Measurements from ENCODE around the gene KRT86. TPM values are rescaled to one million over a fixed set of nuclear protein-coding genes. Genes with fewer than 3 reads are reported as not detected.

Gene KRT86
- polyA plus RNA-seq, 1 donor (not counting 4 experiments of a cell fraction or from before 2014, with no cell fraction given): not detected

DNA sequence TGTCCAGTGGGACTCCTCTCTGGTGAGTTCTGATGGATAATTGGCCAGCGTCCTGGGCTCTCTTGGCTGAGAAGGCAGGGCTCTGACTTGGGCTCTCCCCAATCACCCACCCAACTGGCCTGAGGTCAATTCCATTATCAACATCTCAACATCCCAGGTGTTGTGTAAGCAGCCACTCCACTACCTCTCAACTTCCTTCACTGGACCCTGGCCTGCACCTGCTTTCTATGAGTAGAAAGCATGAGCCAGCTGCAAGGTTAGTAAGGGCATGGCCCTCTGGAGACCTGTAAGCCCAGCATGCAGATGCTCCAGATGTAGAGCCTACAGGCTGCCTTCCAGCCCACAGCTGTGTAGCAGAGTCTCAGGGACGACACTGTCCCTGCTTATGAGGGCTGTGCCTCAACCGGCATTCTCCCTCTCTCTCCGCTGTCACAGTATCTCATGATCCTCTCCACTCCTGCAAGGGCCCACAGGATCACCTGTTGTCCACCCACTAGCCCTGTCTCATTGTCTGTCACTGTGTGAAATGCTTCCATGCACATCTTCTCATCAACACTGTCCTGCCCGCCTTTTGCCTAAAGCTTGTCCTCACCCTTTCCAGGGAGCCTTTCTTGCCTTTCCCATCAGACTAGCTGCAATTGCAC, 22.2 kb downstream of the KRT86 start:
- DNase-seq (ENCODE audit: low read depth, low spot score): no peak
- dilution Hi-C loops (cut with MboI; ENCODE audit: extremely low pct_ligation_motif_present, low sequenced_read_pairs): no loop called here
- no peaks in the 10 kb centered on the region for H3K9me3 ChIP-seq (ENCODE audit: control insufficient read depth, low read depth, low read length)
- no peaks in the 10 kb centered on the region for H3K79me2 ChIP-seq (ENCODE audit: control insufficient read depth, insufficient read depth, low read length)
- TF ChIP-seq, protein P1, sequence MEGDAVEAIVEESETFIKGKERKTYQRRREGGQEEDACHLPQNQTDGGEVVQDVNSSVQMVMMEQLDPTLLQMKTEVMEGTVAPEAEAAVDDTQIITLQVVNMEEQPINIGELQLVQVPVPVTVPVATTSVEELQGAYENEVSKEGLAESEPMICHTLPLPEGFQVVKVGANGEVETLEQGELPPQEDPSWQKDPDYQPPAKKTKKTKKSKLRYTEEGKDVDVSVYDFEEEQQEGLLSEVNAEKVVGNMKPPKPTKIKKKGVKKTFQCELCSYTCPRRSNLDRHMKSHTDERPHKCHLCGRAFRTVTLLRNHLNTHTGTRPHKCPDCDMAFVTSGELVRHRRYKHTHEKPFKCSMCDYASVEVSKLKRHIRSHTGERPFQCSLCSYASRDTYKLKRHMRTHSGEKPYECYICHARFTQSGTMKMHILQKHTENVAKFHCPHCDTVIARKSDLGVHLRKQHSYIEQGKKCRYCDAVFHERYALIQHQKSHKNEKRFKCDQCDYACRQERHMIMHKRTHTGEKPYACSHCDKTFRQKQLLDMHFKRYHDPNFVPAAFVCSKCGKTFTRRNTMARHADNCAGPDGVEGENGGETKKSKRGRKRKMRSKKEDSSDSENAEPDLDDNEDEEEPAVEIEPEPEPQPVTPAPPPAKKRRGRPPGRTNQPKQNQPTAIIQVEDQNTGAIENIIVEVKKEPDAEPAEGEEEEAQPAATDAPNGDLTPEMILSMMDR (optimal IDR thresholded peaks at IDR 0.05 in 1 of 3, IDR thresholded peaks at IDR 0.05 in 1 of 3, conservative IDR thresholded peaks at IDR 0.05 in 1 of 3; ENCODE audit: extremely low read depth in 1 of 3, insufficient read depth in 2 of 3, low read length in 3 of 3): no peak
- TF ChIP-seq EZH2 (IDR thresholded peaks at IDR 0.05; ENCODE audit: low read length): no peak
- H3K27ac ChIP-seq (ENCODE audit: control insufficient read depth, insufficient read depth, low read length): no peak overlapping the region
- H2AFZ ChIP-seq (ENCODE audit: control insufficient read depth, low read length): no peak overlapping the region
- no peak overlapping the region for H3K4me3 ChIP-seq (ENCODE audit: control insufficient read depth in 2 of 3, extremely low read depth in 1 of 3, insufficient read depth in 2 of 3, low read depth in 1 of 3, low read length in 3 of 3)
- no peaks in the 10 kb centered on the region for H3K4me1 ChIP-seq (ENCODE audit: control insufficient read depth, extremely low read depth, insufficient read depth, low read length)
- no peaks in the 10 kb centered on the region for H3K36me3 ChIP-seq (ENCODE audit: control insufficient read depth in 2 of 2, extremely low read depth in 1 of 2, insufficient read depth in 2 of 2, low read length in 2 of 2)
- no peaks in the 10 kb centered on the region for H3K9me1 ChIP-seq (ENCODE audit: control insufficient read depth, extremely low read depth, insufficient read depth, low read length)
- H3K4me2 ChIP-seq (ENCODE audit: control insufficient read depth, extremely low read depth, insufficient read depth, low read depth, low read length): no peak overlapping the region
- H3K9ac ChIP-seq (ENCODE audit: control insufficient read depth, extremely low read depth, insufficient read depth, low read length): no peak overlapping the region
- FAIRE-seq: no peak
- H3K27me3 ChIP-seq (ENCODE audit: control insufficient read depth, extremely low read depth, insufficient read depth, low read length): peaks cover 6% of the 10 kb centered on the region
- no peaks in the 10 kb centered on the region for H4K20me1 ChIP-seq (ENCODE audit: control insufficient read depth, extremely low read depth, insufficient read depth, low read length)

DNA sequence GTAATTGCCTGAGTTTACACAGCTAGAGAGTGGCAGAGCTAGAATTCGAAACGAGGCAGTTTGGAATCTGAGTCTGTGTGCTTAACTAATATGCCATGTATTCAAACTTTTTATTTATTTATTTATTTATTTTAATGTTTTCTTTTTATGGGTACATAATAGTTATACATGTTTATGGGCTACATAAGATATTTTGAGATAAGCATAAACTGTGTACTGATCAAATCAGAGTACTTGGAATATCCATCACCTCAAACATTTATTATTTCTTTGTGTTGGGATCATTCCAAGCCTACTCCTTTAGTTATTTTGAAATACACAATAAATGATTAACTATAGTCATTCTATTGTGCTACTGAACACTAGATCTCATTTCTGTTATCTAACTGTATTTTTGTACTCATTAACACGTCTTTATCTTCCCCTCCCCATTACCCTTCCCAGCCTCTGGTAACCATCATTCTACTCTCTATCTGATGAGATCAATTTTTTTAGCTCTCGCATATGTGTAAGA, 24.3 kb downstream of the KRT86 start:
- TF ChIP-seq, protein P1 (optimal IDR thresholded peaks at IDR 0.05 in 1 of 3, IDR thresholded peaks at IDR 0.05 in 1 of 3, conservative IDR thresholded peaks at IDR 0.05 in 1 of 3; ENCODE audit: extremely low read depth in 1 of 3, insufficient read depth in 2 of 3, low read length in 3 of 3): no peak
- TF ChIP-seq EZH2 (IDR thresholded peaks at IDR 0.05; ENCODE audit: low read length): no peak
- no peak for FAIRE-seq
- dilution Hi-C loops (cut with MboI; ENCODE audit: extremely low pct_ligation_motif_present, low sequenced_read_pairs): no loop called here

More for the DNA sequence above, 24.3 kb downstream of the KRT86 start:
- Histone ChIP-seq H3K27ac (ENCODE audit: control insufficient read depth, insufficient read depth, low read length) (no peak overlapping the region), H3K36me3 (ENCODE audit: control insufficient read depth in 2 of 2, extremely low read depth in 1 of 2, insufficient read depth in 2 of 2, low read length in 2 of 2) (no peaks in the 10 kb centered on the region), H3K9ac (ENCODE audit: control insufficient read depth, extremely low read depth, insufficient read depth, low read length) (no peak overlapping the region), H3K9me1 (ENCODE audit: control insufficient read depth, extremely low read depth, insufficient read depth, low read length) (no peaks in the 10 kb centered on the region), H3K4me3 (ENCODE audit: control insufficient read depth in 2 of 3, extremely low read depth in 1 of 3, insufficient read depth in 2 of 3, low read depth in 1 of 3, low read length in 3 of 3) (no peak overlapping the region), H3K4me2 (ENCODE audit: control insufficient read depth, extremely low read depth, insufficient read depth, low read depth, low read length) (no peak overlapping the region), H2AFZ (ENCODE audit: control insufficient read depth, low read length) (no peak overlapping the region), H3K4me1 (ENCODE audit: control insufficient read depth, extremely low read depth, insufficient read depth, low read length) (no peaks in the 10 kb centered on the region), H4K20me1 (ENCODE audit: control insufficient read depth, extremely low read depth, insufficient read depth, low read length) (no peaks in the 10 kb centered on the region), H3K27me3 (ENCODE audit: control insufficient read depth, extremely low read depth, insufficient read depth, low read length) (peaks cover 6% of the 10 kb centered on the region), H3K9me3 (ENCODE audit: control insufficient read depth, low read depth, low read length) (no peaks in the 10 kb centered on the region), H3K79me2 (ENCODE audit: control insufficient read depth, insufficient read depth, low read length) (no peaks in the 10 kb centered on the region)
- DNase-seq (ENCODE audit: low read depth, low spot score): no peak

Data from keratinocyte (primary cell).